PC-9 (cell line): Measurements from ENCODE around the gene GMDS.

Experiments used
- CTCF ChIP-seq: fragments of 200-600 bp; sonication (generic); conservative IDR thresholded peaks from 2 replicates; pipeline ENCODE4 v1.6.1; 2017; ENCODE audit warnings: mixed run types, antibody characterized with exemption, mild to moderate bottlenecking, moderate library complexity
- EZH2 ChIP-seq: fragments of 200-600 bp; sonication (generic); IDR thresholded peaks from 2 replicates; pipeline ENCODE4 v1.8.0; 2017; ENCODE audit warnings: antibody characterized with exemption, low read depth

- TF ChIP-seq CTCF (no peak), EZH2 (no peak)
These were observed 97.5 kb downstream of the GMDS start for GRCh38 chr6:2147766-2148448.
